Thymus (tissue), 11 donors: Measurements from ENCODE around the gene SGK1. TPM values are rescaled to one million over a fixed set of nuclear protein-coding genes. Genes with fewer than 3 reads are reported as not detected.
A peak's percentile ranks its signal among the peaks of the same experiment; 100 is the strongest.

ENCODE experiments used
- DNase-seq, 9 donors: peaks; one replicate each; pipeline ENCODE4 v3.0.0-alpha.2; 2013; ENCODE audit warnings: low spot score in 9 of 9, low read depth in 6 of 9, missing footprints in 1 of 9
- H3K27ac ChIP-seq, 2 donors: one replicate each; pipeline ENCODE4 v1.5.1; 2013; ENCODE audit warnings: control low read depth in 1 of 2, low read depth in 1 of 2, low read length in 1 of 2, mild to moderate bottlenecking in 1 of 2, moderate library complexity in 1 of 2
- H3K27me3 ChIP-seq, 2 donors: one replicate each; pipeline ENCODE4 v1.5.1; 2013; ENCODE audit warnings: low read length in 1 of 2; ENCODE audit not compliant: control insufficient read depth in 2 of 2, insufficient read depth in 1 of 2
- H3K36me3 ChIP-seq, 2 donors: one replicate each; pipeline ENCODE4 v1.5.1; 2013; ENCODE audit warnings: low read length in 1 of 2, mild to moderate bottlenecking in 1 of 2, moderate library complexity in 1 of 2; ENCODE audit not compliant: control insufficient read depth in 2 of 2, insufficient read depth in 2 of 2
- H3K4me1 ChIP-seq, 2 donors: one replicate each; pipeline ENCODE4 v1.5.1; 2013; ENCODE audit warnings: low read length in 2 of 2; ENCODE audit not compliant: control insufficient read depth in 2 of 2, insufficient read depth in 2 of 2
- H3K4me3 ChIP-seq, 2 donors: one replicate each; pipeline ENCODE4 v1.5.1; 2013; ENCODE audit warnings: low read length in 2 of 2, control low read depth in 1 of 2, mild to moderate bottlenecking in 1 of 2
- H3K9me3 ChIP-seq, 2 donors: one replicate each; pipeline ENCODE4 v1.5.1; 2013; ENCODE audit warnings: low read length in 1 of 2, mild to moderate bottlenecking in 1 of 2; ENCODE audit not compliant: control insufficient read depth in 2 of 2, insufficient read depth in 1 of 2
- WGBS: extraction: QIAGEN DNeasy Blood & Tissue Kit; methylation state at CpG from one replicate; pipeline ENCODE4 v1.1.7; 2013; 5-methylcytosine and 5-hydroxymethylcytosine counted together
- polyA plus RNA-seq: library from polyadenylated mRNA; stranded (reverse); fragments of 200-250 nt; gene quantifications from one replicate; pipeline ENCODE4 v1.2.3, GENCODE V29; 2013
- total RNA-seq: library from RNA; stranded (reverse); fragments of 120-200 nt; gene quantifications from one replicate; pipeline ENCODE4 v1.2.4, GENCODE V29; 2013
- donor health status: healthy.

The SGK1 gene
- total and polyA plus RNA-seq, 2 donors: 44.8 to 183 TPM

GRCh38 chr6:134134654-134135053, 183.3 kb downstream of the SGK1 start:
- no peak for DNase-seq
- no peak overlapping the region for H3K4me3 ChIP-seq
- 97% methylated on average over 4 of the region's 4 CpGs for WGBS
- no peaks in the 10 kb centered on the region for H3K4me1 ChIP-seq
- H3K27me3 ChIP-seq: no peaks in the 10 kb centered on the region
- no peaks in the 10 kb centered on the region for H3K9me3 ChIP-seq
- no peak overlapping the region for H3K27ac ChIP-seq
- H3K36me3 ChIP-seq: no peaks in the 10 kb centered on the region

- no peak overlapping the region for H3K4me3 ChIP-seq
- no peaks in the 10 kb centered on the region for H3K4me1 ChIP-seq
- no peak overlapping the region for H3K27ac ChIP-seq
- H3K36me3 ChIP-seq: no peaks in the 10 kb centered on the region
- H3K27me3 ChIP-seq: no peaks in the 10 kb centered on the region
- 98% methylated on average over 3 of the region's 3 CpGs for WGBS
- H3K9me3 ChIP-seq: no peaks in the 10 kb centered on the region
- no peak for DNase-seq
Measured at GRCh38 chr6:134132494-134133141, 185.3 kb downstream of the SGK1 start.

GRCh38 chr6:134131530-134132139, 186.3 kb downstream of the SGK1 start:
- WGBS: 87% methylated on average over 4 of the region's 4 CpGs

GRCh38 chr6:134128146-134128545, 189.8 kb downstream of the SGK1 start:
- H3K36me3 ChIP-seq: no peaks in the 10 kb centered on the region
- no peaks in the 10 kb centered on the region for H3K27me3 ChIP-seq
- 58% methylated on average over 1 of the region's 1 CpG for WGBS
- no peak for DNase-seq
- H3K27ac ChIP-seq: no peak overlapping the region
- no peaks in the 10 kb centered on the region for H3K9me3 ChIP-seq
- H3K4me3 ChIP-seq: no peak overlapping the region
- no peaks in the 10 kb centered on the region for H3K4me1 ChIP-seq

More at GRCh38 chr6:134131530-134132139, 186.3 kb downstream of the SGK1 start:
- Histone ChIP-seq H3K36me3 (no peaks in the 10 kb centered on the region), H3K4me3 (no peak overlapping the region), H3K27me3 (no peaks in the 10 kb centered on the region), H3K9me3 (no peaks in the 10 kb centered on the region), H3K27ac (no peak overlapping the region), H3K4me1 (no peaks in the 10 kb centered on the region)
- no peak for DNase-seq

- no peak overlapping the region for H3K27ac ChIP-seq
- WGBS: 7% methylated on average over 5 of the region's 5 CpGs
- no peaks in the 10 kb centered on the region for H3K27me3 ChIP-seq
- H3K36me3 ChIP-seq: no peaks in the 10 kb centered on the region
- no peaks in the 10 kb centered on the region for H3K4me1 ChIP-seq
- H3K9me3 ChIP-seq: no peaks in the 10 kb centered on the region
- peak in 8 of 9 donors; percentile 31 to 74 (median 50) for DNase-seq
- H3K4me3 ChIP-seq: no peak overlapping the region
Measured at GRCh38 chr6:134123666-134124208, 194.2 kb downstream of the SGK1 start.

GRCh38 chr6:134122775-134123174, 195.1 kb downstream of the SGK1 start:
- DNase-seq: no peak
- Histone ChIP-seq H3K27me3 (no peaks in the 10 kb centered on the region), H3K9me3 (no peaks in the 10 kb centered on the region), H3K4me1 (no peaks in the 10 kb centered on the region), H3K27ac (no peak overlapping the region), H3K36me3 (no peaks in the 10 kb centered on the region), H3K4me3 (no peak overlapping the region)
- WGBS: 100% methylated on average over 1 of the region's 1 CpG

GRCh38 chr6:134119486-134119885, 198.4 kb downstream of the SGK1 start:
- Histone ChIP-seq H3K4me1 (peaks cover 0 to 3% of the 10 kb centered on the region in 2 donors), H3K27ac (no peak overlapping the region), H3K36me3 (no peaks in the 10 kb centered on the region), H3K27me3 (peaks cover 0 to 23% of the 10 kb centered on the region in 2 donors), H3K9me3 (no peaks in the 10 kb centered on the region), H3K4me3 (no peak overlapping the region)
- DNase-seq: no peak
